Endometrial microvascular endothelial cells (primary cell): ENCODE measurements around the gene NT5DC1. TPM values are rescaled to one million over a fixed set of nuclear protein-coding genes. Genes with fewer than 3 reads are reported as not detected.
"Not testable (repeated sequence)": the region's sequence is repeated elsewhere in the genome, so short reads cannot be mapped to it uniquely, and the experiment has no call there.

Source experiments
- in situ Hi-C: cut with HindIII; loops from 2 replicates; pipeline ENCODE4 v1.10.0; 2017; ENCODE audit warnings: low sequenced_read_pairs, low pct_unique_long_range_greater_than_20kb; ENCODE audit errors: inconsistent ontology term
- total RNA-seq: library from RNA; depleted of rRNA; stranded (reverse); fragments of >200 nt; gene quantifications from one replicate; pipeline ENCODE4 v1.2.3, GENCODE V29; 2015; ENCODE audit errors: inconsistent ontology term

Gene NT5DC1
- total RNA-seq, 1 donor from 2014 or later: 9.7 TPM

DNA sequence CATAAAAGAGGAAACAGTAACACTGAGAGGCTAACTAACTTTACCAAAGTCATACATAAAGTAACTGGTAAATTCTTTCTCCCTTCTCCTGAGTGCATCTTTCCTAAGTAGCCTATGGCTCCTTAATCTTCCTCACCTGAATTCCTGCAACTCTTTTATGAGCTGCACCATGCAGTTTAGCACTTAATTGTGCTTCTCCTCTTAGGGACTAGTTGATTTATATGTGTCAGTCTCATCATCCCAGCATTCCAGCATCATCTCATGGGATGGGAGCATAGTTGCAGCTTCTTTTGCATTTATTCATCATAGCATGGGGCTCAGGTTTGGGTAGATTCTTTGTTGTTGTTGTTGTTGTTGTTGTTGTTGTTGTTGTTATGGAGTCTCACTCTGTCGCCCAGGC is 182.5 kb downstream of the NT5DC1 start:
- in situ Hi-C loops: no loop called here

- in situ Hi-C loops: not testable (repeated sequence)
Measured at GRCh38 chr6:116284984-116285383, 184.3 kb downstream of the NT5DC1 start.

DNA sequence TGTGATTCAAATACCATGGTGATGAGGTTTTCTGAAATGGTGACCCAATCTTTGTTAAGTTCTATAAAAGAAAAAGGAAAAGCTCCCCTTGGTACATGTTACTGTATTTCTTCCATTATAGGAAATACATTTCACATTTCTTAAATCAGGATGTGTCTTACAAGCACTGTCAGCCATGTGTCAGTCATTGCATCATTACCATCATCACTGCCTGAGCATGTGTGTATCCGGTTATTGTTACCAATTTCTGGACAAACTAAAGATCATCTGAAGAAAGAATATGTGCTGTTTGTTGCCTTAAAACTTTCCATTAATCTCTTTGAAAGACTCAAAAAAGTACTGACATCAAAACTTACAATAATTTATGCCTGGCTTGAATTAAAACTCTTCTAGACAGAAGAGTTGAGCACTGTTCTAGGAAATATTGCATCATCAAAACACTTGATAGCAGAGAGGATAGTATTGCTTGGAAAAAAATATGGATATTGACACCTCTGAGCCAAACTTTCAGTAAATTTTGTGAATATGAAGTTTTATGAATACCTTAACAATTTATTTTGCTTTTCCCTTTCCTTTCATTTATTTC is 186.2 kb downstream of the NT5DC1 start:
- in situ Hi-C loops: no loop called here

DNA sequence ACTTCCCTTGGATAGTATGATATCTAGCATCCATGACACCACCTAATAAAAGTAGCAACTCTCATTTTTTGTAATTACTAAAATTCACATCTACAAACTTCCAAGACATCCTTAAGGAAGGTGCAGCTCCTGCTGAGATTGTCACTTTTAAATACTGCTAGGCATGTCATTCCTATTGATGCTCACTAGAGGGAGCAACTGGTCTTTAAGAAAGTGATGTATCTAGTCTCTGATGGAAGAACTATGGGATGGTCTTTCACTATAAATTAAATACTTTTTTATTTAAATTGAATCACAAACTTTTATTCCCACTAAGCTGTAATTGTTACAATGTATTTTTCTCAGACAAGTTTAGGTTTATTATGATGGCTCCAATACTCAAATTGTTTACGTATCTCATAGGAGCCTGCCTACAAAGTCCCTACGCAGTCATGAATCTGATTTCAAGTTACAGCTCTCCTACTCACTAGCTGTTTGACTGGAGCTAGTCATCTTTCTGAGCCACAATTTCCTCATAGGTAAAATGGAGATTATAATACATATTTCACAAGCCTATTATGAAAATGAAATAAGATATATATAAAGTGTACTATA is 187.1 kb downstream of the NT5DC1 start:
- in situ Hi-C loops: no loop called here

DNA sequence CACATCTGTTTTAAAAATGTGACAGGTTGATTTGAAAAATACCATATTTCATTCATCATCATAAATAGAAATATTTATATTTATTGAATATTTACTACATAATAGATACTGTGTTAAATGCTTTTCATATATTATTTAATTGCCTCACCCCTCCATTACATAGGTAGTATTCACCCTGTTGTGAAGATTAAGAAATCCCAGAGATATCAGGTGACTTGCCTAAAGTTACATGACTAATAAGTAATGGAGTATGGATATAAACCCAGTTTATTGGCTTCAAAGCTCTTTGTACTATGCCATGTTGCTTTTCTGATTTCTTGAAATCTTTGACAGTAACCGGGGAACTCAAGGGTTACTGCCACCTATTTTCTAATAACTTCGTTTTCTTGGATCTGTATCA is 189.2 kb downstream of the NT5DC1 start:
- in situ Hi-C loops: no loop called here

- in situ Hi-C loops: no loop called here
Measured at GRCh38 chr6:116290799-116291198, 190.1 kb downstream of the NT5DC1 start.

GRCh38 chr6:116291701-116292396 is 191.2 kb downstream of the NT5DC1 start:
- in situ Hi-C loops: no loop called here

GRCh38 chr6:116292553-116292952 is 191.9 kb downstream of the NT5DC1 start:
- in situ Hi-C loops: no loop called here

DNA sequence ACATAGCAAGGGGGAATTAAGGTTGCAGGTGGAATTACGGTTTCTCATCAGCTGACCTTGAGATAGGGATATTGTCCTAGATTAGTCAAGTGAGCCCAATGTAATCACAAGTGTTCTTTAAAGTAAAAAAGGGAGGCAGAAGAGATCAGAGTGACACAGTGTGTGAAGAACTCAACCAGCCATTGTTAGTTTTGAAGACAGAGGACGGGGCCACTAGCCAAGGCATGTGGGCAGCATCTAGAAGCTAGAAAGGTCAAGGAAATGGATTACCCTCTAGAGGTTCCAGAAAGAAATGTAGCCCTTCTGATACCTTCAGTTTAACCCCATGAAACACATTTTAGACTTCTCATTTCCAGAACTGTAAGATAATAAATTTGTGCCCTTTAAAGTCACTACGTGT is 197.6 kb downstream of the NT5DC1 start:
- in situ Hi-C loops: no loop called here

GRCh38 chr6:116298973-116299372 is 198.3 kb downstream of the NT5DC1 start:
- in situ Hi-C loops: no loop called here

Other genes starting within 250 kb of the NT5DC1 start
- not detected for gene FRK, start 40.0 kb upstream of the NT5DC1 start, total RNA-seq
- gene COL10A1, start 25.3 kb downstream of the NT5DC1 start, total RNA-seq: not detected
- gene TSPYL4, start 153.2 kb downstream of the NT5DC1 start, total RNA-seq: 21.4 TPM
- gene TSPYL1, start 179.1 kb downstream of the NT5DC1 start, total RNA-seq: 59.1 TPM